Uterus (tissue), 4 donors: ENCODE results near the gene TGFA. TPM values are rescaled to one million over a fixed set of nuclear protein-coding genes. Genes with fewer than 3 reads are reported as not detected.

ENCODE experiments used
- DNase-seq, 2 donors: peaks; one replicate each; pipeline ENCODE4 v3.0.0-alpha.2; 2019 to 2020
- H3K27ac ChIP-seq, 2 donors: fragments of 200-600 bp; sonication (generic); 1 replicate in 1 of 2; 2 replicates in 1 of 2; pipeline ENCODE4 v1.5.1; 2016 to 2018
- H3K27me3 ChIP-seq, 2 donors: fragments of 200-600 bp; sonication (generic); one replicate each; pipeline ENCODE4 v1.5.1; 2018 to 2019; ENCODE audit warnings: control low read depth in 1 of 2
- H3K36me3 ChIP-seq, 2 donors: fragments of 200-600 bp; sonication (generic); one replicate each; pipeline ENCODE4 v1.5.1; 2019; ENCODE audit warnings: control low read depth in 1 of 2
- H3K4me1 ChIP-seq, 2 donors: fragments of 200-600 bp; sonication (generic); one replicate each; pipeline ENCODE4 v1.5.1; 2018 to 2019; ENCODE audit warnings: control low read depth in 1 of 2
- H3K4me3 ChIP-seq, 2 donors: fragments of 200-600 bp; sonication (generic); 1 replicate in 1 of 2; 2 replicates in 1 of 2; pipeline ENCODE4 v1.5.1; 2018 to 2019; ENCODE audit warnings: mild to moderate bottlenecking in 1 of 2
- H3K9me3 ChIP-seq, 2 donors: fragments of 200-600 bp; sonication (generic); one replicate each; pipeline ENCODE4 v1.5.1; 2019; ENCODE audit warnings: control low read depth in 1 of 2
- POLR2A ChIP-seq, 2 donors: fragments of 450-650 bp; IDR thresholded peaks; one replicate each; pipeline ENCODE4 v1.6.1; 2016; ENCODE audit warnings: antibody characterized with exemption in 2 of 2, mild to moderate bottlenecking in 1 of 2, moderate library complexity in 1 of 2
- intact Hi-C: fragments of 100-400 bp; cut with DNase I; formaldehyde crosslinking; loops from one replicate; pipeline ENCODE4 v1.15.1; 2023; ENCODE audit warnings: low total_unique reads
- total RNA-seq, 4 donors: library from RNA; depleted of rRNA in 3 of 4; stranded (reverse); fragments of >200 nt in 3 of 4; gene quantifications; one replicate each; pipeline versions ENCODE4 v1.1.0 to v1.2.4, GENCODE V29; 2014 to 2023
- TF ChIP-seq, protein P1 (sequence below), 4 experiments: fragments of 200-600 bp in 2 of 4; fragments of 450-650 bp in 2 of 4; sonication (generic) in 2 of 4; IDR thresholded peaks; one replicate each; pipeline ENCODE4 v1.5.1; 2016 to 2019; ENCODE audit warnings: antibody characterized with exemption in 4 of 4, mild to moderate bottlenecking in 2 of 4, moderate library complexity in 1 of 4
- donor health status: DM: yes; HTN: yes; CAD: no.

Gene TGFA
- total RNA-seq, 4 donors from 2014 or later: 1.5 to 3.7 (median 1.6) TPM; not detected in 1

DNA sequence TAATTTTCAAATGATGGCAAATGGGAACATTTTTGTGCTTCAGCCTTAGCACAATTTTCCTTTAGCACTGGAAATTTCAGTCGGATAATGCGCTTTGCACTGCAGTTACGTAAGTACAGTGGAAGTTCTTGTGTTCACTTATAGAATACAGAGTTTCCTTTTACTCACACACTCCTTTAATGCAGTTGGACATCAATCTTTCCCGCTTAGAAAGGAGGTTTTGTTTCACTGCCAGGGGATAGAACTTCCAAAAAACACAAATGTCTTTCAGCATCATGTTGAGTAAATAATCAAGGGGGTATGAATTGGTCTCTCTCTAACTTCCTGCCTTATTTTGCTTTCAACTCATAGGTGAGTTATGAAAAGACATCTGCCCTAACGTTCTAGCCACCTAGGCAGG is 63.2 kb downstream of the TGFA start:
- TF ChIP-seq, protein P1, sequence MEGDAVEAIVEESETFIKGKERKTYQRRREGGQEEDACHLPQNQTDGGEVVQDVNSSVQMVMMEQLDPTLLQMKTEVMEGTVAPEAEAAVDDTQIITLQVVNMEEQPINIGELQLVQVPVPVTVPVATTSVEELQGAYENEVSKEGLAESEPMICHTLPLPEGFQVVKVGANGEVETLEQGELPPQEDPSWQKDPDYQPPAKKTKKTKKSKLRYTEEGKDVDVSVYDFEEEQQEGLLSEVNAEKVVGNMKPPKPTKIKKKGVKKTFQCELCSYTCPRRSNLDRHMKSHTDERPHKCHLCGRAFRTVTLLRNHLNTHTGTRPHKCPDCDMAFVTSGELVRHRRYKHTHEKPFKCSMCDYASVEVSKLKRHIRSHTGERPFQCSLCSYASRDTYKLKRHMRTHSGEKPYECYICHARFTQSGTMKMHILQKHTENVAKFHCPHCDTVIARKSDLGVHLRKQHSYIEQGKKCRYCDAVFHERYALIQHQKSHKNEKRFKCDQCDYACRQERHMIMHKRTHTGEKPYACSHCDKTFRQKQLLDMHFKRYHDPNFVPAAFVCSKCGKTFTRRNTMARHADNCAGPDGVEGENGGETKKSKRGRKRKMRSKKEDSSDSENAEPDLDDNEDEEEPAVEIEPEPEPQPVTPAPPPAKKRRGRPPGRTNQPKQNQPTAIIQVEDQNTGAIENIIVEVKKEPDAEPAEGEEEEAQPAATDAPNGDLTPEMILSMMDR (IDR thresholded peaks at IDR 0.05): no peak
- no peak for TF ChIP-seq POLR2A (IDR thresholded peaks at IDR 0.05)
- DNase-seq: no peak
- no peaks in the 10 kb centered on the region for H3K36me3 ChIP-seq
- no peak overlapping the region for H3K4me3 ChIP-seq
- no peak overlapping the region for H3K27ac ChIP-seq
- intact Hi-C loops: no loop called here
- no peaks in the 10 kb centered on the region for H3K27me3 ChIP-seq
- H3K4me1 ChIP-seq: no peaks in the 10 kb centered on the region
- H3K9me3 ChIP-seq: no peaks in the 10 kb centered on the region

DNA sequence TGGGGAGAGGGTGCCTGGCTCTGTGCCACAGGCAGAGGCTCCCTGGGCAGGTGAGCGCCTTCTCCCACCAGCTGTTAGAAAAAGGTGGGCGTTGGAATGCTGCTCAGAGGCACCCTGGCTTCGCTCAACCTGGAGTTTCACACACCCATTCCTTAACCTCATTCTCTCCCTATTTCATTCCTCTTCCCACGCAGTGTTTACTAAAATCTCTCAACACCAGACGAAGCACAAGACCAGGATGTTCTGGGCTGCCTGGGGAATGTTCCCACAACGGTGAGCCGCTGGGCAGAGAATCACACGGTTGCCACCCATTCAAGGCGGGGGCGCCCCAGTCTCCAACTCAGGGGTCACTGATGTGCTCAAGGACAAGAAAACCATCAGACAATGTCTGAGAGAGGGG is 64.5 kb downstream of the TGFA start:
- Histone ChIP-seq H3K9me3 (no peaks in the 10 kb centered on the region), H3K4me1 (no peaks in the 10 kb centered on the region), H3K27ac (no peak overlapping the region), H3K36me3 (no peaks in the 10 kb centered on the region), H3K4me3 (no peak overlapping the region), H3K27me3 (no peaks in the 10 kb centered on the region)
- TF ChIP-seq, protein P1 (IDR thresholded peaks at IDR 0.05): no peak
- no peak for TF ChIP-seq POLR2A (IDR thresholded peaks at IDR 0.05)
- DNase-seq: no peak
- intact Hi-C loops: no loop called here

DNA sequence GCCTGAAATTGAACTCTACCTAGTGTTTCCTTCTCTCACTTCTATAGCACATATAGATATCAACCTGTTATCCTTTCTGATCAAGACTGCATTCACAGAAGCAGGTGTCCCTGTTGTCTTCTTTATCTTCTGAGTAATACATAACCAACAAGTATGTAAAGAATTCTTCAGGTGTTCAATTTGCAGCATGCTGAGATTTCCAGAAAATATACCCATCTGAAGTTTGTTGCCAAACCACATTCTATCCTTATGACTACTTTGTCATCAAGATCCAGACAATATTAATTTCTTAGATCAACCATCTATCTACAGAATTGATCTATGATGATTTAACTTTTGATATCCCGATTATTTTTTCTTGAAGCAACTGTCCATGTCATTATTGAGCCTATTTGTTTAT is 69.5 kb downstream of the TGFA start:
- TF ChIP-seq, protein P1 (IDR thresholded peaks at IDR 0.05): no peak
- no peak for TF ChIP-seq POLR2A (IDR thresholded peaks at IDR 0.05)
- Histone ChIP-seq H3K27me3 (no peaks in the 10 kb centered on the region), H3K4me3 (no peak overlapping the region), H3K36me3 (no peaks in the 10 kb centered on the region), H3K4me1 (no peaks in the 10 kb centered on the region), H3K27ac (no peak overlapping the region), H3K9me3 (no peaks in the 10 kb centered on the region)
- DNase-seq: no peak
- intact Hi-C loops: no loop called here

DNA sequence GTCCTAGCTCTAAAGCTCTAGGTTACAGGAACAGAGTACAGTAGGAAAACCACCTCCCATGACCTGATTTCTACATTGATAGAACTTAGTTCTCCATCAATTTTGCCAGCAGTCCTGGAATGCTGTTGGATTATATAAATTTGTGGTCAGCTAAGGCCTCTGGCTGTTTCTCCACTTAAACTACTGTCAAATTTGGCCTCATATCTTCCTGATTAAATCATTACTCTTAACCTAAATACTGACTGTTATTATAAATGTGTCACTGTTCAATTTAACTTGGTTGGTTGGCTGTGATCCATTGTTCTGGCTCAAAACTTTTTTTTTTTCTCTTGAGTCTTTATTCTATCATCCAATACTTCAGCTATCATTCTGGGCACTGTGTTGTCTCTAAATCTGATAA is 71.2 kb downstream of the TGFA start:
- Histone ChIP-seq H3K9me3 (no peaks in the 10 kb centered on the region), H3K4me3 (no peak overlapping the region), H3K36me3 (no peaks in the 10 kb centered on the region), H3K27me3 (no peaks in the 10 kb centered on the region), H3K4me1 (no peaks in the 10 kb centered on the region), H3K27ac (no peak overlapping the region)
- intact Hi-C loops: no loop called here
- DNase-seq: no peak
- no peak for TF ChIP-seq POLR2A (IDR thresholded peaks at IDR 0.05)
- TF ChIP-seq, protein P1 (IDR thresholded peaks at IDR 0.05): no peak

DNA sequence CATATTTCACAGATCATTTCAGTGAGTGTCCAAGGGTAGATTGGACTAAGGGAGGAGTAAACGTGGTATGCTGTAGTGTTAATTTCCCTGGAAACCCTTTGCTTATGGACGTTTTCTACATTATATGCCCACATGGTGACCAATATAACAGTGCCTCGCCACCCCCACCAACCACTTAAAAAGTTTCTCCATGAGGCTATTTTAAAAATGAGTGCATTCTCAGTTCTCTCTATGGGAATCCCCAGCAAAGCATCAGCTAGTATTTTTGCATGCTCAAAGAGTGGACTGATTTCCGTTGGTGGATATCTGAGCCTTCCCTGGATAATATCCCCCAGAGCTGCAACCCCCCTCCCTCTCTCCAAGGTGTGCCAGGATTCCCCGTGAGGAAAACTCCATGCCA is 73.2 kb downstream of the TGFA start:
- TF ChIP-seq, protein P1 (IDR thresholded peaks at IDR 0.05): no peak
- TF ChIP-seq POLR2A (IDR thresholded peaks at IDR 0.05): no peak
- intact Hi-C loops: no loop called here
- H3K36me3 ChIP-seq: no peaks in the 10 kb centered on the region

More for the DNA sequence above, 73.2 kb downstream of the TGFA start:
- Histone ChIP-seq H3K27ac (no peak overlapping the region), H3K9me3 (no peaks in the 10 kb centered on the region), H3K27me3 (no peaks in the 10 kb centered on the region), H3K4me1 (no peaks in the 10 kb centered on the region), H3K4me3 (no peak overlapping the region)
- DNase-seq: no peak
